Measurements from ENCODE around the gene MAFF.

MAFF gene

DNA sequence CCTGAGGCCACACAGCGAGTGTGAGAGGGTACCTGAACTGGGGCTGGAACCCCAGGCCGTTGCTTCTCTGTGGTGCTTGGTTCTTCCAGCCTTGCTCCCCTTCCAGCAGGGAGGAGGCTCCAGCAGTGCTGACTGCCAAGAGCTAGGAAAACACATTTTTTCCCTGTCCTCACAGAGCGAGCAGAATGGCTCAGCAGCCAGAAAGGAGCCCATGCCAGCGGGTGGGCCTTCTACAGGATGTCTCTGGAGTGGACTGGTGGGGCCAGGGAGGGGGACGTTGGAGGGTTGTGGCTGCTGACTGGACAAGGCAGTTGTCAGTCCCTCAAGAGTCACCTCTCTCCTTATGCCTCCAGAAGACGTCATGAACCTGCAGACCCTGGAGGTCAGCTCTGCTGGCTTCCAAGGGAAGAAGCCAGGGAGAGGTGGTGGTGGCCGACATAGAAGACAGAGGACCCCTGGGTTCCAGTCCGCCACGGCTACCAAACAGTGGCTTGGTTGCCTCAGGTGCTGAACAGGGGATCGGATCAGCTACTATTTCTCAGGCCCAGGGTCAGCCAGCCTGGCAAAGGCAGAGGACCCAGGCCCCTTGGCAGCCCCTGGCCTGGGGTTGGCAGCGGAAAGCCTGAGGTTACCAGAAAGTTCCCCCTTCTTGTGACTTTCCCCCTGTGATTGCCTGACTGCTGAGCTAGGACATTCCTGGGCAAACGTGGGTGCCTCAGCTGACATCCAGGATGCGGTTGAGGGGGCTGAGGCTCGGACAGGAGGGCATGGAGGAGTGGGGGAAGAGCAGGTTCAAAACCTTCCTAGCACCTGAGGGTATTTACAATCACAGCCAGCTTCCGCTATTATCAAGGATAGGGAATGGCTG is 3.7 kb downstream of the MAFF start:
- DNase-seq = no peak

GRCh38 chr22:38207898-38208432 is 6.2 kb downstream of the MAFF start:
- no peak for DNase-seq

DNA sequence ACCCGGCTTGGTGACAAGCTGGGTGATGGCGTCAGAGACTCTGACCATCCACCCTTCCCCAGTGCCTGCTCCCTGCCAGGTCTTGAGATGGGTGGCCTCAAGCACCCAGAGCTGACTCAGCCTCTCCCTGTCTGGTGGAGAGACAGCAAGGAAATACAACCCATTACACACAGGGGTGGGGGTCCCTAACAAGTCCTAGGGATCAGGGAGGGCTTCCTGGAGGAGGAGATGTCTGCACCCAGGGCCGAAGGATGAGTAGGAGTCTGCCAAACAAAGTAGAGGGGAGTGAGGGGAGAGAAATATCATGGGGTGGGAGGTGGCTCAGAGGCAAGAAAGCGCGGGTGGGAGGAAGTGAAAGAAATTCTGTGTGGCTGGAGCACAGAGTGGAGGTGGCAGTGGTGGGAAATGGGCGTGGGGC is 6.8 kb downstream of the MAFF start:
- no peak for DNase-seq

GRCh38 chr22:38211556-38211955 is 9.8 kb downstream of the MAFF start:
- DNase-seq = no peak

DNA sequence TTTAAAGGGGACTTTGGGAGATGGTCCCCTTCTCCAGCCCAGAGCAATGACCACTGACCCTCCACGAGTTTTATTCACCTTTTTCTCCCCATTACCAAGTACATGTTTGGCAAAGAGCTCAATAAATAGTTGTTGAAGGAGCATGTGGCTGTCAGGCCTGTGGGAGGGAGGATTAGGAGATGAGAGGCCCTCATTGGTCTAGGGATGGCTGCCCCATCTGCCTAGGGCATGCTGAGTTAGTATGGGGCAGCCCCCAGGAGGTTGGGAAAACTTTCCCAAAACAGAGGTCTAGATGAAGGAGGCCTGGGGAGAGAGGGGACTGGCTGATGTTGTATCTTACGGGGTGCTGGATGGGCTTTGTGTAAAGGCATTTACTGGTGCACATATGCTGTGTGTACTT is 10.6 kb downstream of the MAFF start:
- DNase-seq = no peak

GRCh38 chr22:38213319-38213989 is 11.7 kb downstream of the MAFF start:
- DNase-seq = no peak

DNA sequence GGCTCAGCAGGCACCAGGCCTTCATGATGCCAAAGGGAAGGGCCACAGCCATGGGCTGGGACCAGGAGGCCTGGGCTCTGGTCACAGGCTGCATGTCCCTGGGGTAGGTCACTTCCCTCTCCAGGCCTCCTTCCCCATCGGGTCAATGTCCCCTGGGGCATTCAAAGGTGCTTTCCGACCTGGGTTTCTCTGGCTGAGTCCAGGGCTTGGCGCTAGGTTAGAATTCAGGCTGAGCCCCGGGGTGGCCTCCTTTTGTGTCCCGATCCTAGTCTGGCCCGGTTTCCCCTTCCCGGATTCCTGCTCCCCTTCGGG is 12.2 kb downstream of the MAFF start:
- DNase-seq = no peak

GRCh38 chr22:38214302-38215056 is 12.7 kb downstream of the MAFF start:
- no peak for DNase-seq

- no peak for DNase-seq
These were observed 13.6 kb downstream of the MAFF start for GRCh38 chr22:38215156-38216038.

DNA sequence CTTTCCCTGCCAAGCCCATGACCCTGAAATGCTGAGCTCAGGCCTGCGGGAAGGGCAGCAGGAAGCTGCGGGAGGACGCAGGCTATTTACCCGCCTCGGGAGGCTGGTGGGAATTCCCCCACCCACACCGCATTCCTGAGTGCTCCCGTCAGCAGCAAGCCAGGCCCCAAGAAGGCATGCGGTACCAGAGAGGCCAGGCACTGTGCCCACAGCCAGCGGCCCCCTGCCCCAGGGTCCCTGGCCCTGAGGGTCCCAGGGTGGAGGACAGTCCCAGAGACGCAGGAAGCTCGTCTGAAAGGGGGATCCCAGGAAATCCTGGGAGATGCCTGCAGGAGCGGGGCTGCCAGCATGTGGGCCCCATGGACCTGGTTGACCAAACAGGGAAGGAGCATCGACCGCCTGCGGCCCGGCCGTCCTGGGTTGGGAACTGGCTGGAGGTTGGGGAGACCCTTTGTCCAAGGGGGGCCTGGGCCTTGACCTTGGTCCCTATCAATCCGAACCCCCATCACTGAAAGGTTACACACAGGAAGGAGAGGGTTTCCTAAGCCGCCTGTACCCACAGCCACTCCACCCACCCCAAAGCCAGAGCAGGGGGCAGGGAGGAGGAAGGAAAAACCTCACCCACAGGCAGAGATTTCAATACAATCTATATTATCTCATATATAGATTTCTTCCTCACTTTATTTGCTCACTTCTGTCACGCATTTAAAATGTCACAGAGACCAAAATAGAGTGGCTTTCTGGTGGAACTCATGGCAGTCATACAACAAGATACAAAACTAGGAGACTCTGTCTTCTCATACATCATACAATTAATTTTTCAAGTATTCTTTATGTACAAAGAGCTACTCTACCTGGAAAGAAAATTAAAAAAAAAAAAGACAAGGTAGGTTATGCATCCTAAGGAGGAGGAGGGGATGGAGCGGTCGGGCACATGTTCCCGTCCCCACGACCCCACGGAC is 17.1 kb downstream of the MAFF start:
- peak; percentile 67 for DNase-seq

DNA sequence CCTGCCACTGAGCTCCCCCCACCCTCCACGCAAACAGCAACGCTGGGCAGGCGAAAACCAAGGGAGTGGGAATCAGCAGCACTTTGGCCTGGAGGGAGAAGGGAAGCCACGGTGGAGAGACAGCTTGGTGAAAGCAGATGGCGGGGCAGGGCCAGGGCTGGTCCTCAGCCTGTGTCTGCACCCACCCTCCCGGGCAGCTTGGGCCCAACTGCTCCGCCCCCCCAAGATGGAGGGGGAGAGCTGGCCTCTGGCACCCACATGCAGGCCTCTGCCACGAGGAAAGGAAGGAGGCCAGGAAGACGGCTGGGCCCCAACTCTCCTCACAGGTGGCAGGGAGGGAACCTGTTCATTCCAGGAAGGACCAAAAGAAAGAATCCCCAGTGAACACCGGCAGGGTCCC is 17.8 kb downstream of the MAFF start:
- no peak for DNase-seq

- DNase-seq = no peak
These were observed 18.4 kb downstream of the MAFF start for GRCh38 chr22:38220163-38220562.

DNA sequence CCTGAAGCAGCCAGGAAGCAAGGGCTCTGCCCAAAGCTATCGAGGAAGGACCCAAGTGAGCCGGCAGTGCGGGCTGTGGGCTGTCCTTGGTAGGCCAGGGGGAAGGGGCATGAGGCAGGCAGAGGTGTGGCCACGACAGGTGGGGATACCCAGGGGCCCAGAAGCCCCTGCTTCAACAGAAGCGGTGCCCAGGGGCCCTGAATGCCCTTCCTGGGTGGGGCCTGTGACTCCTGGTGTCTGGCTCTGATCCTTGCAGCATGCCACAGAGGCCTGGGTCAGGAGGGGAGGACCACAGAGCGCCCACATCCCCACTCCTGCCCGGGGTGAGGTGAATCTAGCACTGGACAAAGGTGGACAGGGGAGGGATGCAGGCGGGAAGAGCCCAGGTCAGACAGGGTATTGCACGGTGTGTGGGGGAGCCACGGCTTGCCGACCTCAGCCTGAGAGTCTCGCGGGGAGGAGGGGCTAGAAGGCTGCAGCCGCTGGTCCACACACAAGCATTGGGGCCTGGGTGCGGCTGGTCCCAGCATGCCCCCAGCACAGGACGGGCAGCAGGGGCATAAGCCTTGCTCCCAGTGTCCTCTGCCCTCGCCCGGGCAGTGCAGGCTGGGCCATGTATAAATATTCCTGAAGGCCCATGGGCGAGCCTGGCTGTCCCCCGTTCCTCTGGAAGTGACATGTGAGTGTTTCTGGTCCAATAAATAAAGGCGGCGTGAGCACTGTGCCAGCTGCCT is 19.0 kb downstream of the MAFF start:
- DNase-seq = no peak

DNA sequence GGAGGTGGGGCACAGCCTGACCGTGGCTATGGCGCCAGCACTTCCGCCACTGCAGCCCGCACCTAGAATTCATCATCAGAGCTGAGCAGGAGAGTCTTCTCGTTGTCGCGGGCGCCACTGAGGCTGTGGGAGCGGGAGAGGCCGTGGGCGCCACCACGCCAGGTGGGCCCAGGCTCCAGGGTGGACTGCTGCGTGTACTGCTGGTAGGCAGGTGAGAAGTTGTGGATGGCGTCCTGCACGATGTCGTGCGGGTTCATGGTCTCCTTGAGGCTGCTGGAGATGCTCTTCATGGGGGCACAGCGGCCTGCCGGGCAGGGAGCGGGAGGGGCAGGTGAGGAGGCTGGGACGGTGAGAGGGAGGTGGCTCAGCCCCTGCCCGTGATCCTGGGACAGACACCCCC is 19.6 kb downstream of the MAFF start:
- DNase-seq = no peak

DNA sequence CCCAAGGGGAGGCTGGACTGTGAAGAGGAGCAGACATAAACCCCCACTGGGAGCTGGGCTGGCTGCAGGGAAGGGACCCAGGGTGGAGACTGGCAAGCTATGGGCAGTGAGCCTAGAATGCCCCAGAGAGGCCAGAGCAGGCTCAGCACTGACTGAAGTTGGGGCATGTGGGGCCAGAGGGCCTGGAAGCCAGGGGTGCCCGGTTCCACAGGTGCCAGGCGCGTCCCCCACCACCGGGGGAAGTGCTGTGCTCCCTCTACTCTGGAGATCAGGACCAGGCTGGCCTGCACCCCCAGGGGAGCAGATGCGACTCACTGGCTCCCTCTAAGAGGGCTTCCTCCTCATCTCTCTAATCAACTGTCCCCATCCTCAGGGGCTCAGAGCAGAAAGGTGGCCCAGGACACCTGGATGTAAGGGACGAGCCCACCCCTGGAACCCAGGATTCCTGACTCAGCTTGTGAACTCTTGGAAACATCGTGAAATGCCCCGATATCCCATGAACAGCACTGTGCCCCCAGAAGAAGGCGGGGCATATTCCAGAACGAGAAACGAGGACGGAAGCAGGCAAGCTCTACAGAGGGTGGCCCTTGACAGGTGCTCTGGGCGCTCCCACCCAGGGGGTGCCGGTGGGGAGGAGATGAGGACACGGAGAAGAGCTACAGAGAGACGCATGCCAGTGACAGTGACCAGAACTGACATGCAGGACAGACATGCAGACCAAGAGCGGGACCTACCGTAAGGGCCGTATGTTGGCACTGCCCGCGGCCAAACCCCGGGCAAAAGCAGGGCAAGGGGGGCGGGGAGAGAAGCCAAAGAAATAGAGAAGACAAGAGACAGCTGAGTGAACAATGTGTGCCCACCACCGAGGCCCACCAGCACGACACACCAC is 20.4 kb downstream of the MAFF start:
- DNase-seq = no peak

DNA sequence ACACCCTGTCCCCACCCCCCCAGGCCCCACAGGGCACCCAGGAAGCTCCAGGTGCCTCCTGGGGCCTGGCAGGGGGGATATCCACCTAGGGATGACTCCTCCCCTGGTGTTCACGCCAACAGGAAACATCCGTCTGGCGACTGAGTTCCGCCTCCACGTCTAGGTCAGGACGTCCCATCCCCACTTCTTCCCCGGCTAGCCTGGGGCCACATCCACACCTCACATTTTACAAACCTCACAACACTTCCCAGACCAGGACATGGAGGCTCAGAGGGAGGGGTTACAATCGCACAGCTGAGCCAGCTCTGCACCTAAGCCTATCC is 21.0 kb downstream of the MAFF start:
- no peak for DNase-seq

DNA sequence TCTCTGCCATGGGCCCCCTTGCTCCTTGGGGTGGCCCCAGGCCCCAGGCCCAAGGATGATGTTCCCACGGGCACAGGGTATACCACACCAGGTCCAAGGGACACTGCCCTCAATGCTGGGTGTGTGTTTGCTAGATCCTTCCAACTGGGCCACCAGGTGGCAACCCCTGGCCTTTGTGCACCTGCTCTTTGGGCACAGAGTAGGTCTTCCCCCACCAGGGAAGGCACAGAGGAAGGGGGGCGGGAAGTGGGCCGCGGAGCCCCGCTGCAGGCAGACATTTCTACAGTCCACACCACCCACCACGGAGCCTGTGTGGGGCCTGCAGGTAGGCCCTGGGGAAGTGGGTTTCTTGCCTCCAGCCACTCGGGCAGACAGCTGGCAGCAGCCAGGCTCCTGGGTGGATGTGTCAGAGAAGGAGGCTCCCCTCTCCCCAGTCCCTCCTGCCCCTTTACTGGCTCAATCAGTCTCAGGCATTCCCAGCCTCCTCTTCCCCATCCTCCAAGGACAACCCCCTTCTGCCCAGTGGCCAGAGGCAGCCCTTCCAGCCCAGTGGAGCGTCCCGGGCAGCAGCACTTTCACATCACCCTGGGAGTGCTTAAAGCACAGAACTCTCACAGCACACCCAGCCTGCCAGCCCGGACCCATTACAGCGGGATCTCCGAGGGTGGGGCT is 21.6 kb downstream of the MAFF start:
- DNase-seq = no peak

- DNase-seq = no peak
These were observed 25.3 kb downstream of the MAFF start for GRCh38 chr22:38226853-38227649.

Measured in T1000 (cell line).